GM23338 (cell line): ENCODE results near the gene PRR19. TPM values are rescaled to one million over a fixed set of nuclear protein-coding genes. Genes with fewer than 3 reads are reported as not detected.

ENCODE experiments used
- ATAC-seq: fragments of 200-7000 bp; cut with Tn5 transposase; 3 replicates; pipeline ENCODE4 v1.9.1; 2020
- DNase-seq: peaks from one replicate; pipeline ENCODE4 v3.0.0-alpha.2; 2015; ENCODE audit warnings: low spot score
- H2AFZ ChIP-seq: fragments of 200-600 bp; sonication (generic); 2 replicates; pipeline ENCODE4 v1.8.0; 2016; ENCODE audit warnings: antibody characterized with exemption, mild to moderate bottlenecking, moderate library complexity
- H3F3A ChIP-seq: fragments of 200-600 bp; sonication (generic); replicated peaks from 2 replicates; pipeline ENCODE4 v1.8.0; 2017; ENCODE audit warnings: antibody characterized with exemption, mixed run types, low read depth
- H3K27ac ChIP-seq: fragments of 200-600 bp; sonication (generic); 2 replicates; pipeline ENCODE4 v1.6.1; 2016; ENCODE audit warnings: low read depth
- H3K27me3 ChIP-seq: fragments of 200-600 bp; sonication (generic); 2 replicates; pipeline ENCODE4 v1.8.0; 2016; ENCODE audit warnings: mild to moderate bottlenecking, mixed run types, moderate library complexity; ENCODE audit not compliant: insufficient read depth
- H3K36me3 ChIP-seq: fragments of 200-600 bp; sonication (generic); 2 replicates; pipeline ENCODE4 v1.8.0; 2016; ENCODE audit warnings: mild to moderate bottlenecking; ENCODE audit not compliant: insufficient read depth
- H3K4me1 ChIP-seq: fragments of 200-600 bp; sonication (generic); 2 replicates; pipeline ENCODE4 v1.8.0; 2016; ENCODE audit warnings: mild to moderate bottlenecking, moderate library complexity; ENCODE audit not compliant: insufficient read depth
- H3K4me2 ChIP-seq: fragments of 200-600 bp; sonication (generic); 2 replicates; pipeline ENCODE4 v1.7.1; 2017; ENCODE audit warnings: mixed run types
- H3K4me3 ChIP-seq: fragments of 200-600 bp; sonication (generic); 2 replicates; pipeline ENCODE4 v1.6.1; 2016; ENCODE audit warnings: mixed run types
- H3K79me2 ChIP-seq: fragments of 200-600 bp; sonication (generic); replicated peaks from 2 replicates; pipeline ENCODE4 v1.8.0; 2017; ENCODE audit warnings: mild to moderate bottlenecking; ENCODE audit not compliant: insufficient read depth
- H3K9me2 ChIP-seq: fragments of 200-600 bp; sonication (generic); 2 replicates; pipeline ENCODE4 v1.8.0; 2017; ENCODE audit not compliant: insufficient read depth
- H4K20me1 ChIP-seq: fragments of 200-600 bp; sonication (generic); replicated peaks from 2 replicates; pipeline ENCODE4 v1.8.0; 2017; ENCODE audit warnings: mild to moderate bottlenecking; ENCODE audit not compliant: insufficient read depth
- H3K27ac Mint-ChIP-seq: 2 replicates; pipeline ENCODE4 v1.8.0; 2020; ENCODE audit warnings: inconsistent platforms, mild to moderate bottlenecking, moderate library complexity, mixed read lengths
- H3K27me3 Mint-ChIP-seq: 3 replicates; pipeline ENCODE4 v1.8.0; 2022; ENCODE audit warnings: low read depth, mild to moderate bottlenecking, moderate library complexity, mixed read lengths, inconsistent platforms; ENCODE audit not compliant: insufficient read depth, poor library complexity
- H3K36me3 Mint-ChIP-seq: 3 replicates; pipeline ENCODE4 v1.8.0; 2021; ENCODE audit warnings: low read depth, mild to moderate bottlenecking, inconsistent platforms, moderate library complexity, mixed read lengths
- H3K4me1 Mint-ChIP-seq: 3 replicates; pipeline ENCODE4 v1.8.0; 2020; ENCODE audit warnings: mild to moderate bottlenecking, inconsistent platforms, mixed read lengths
- H3K4me3 Mint-ChIP-seq: 3 replicates; pipeline ENCODE4 v1.8.0; 2021; ENCODE audit warnings: moderate library complexity, mild to moderate bottlenecking, inconsistent platforms, mixed read lengths
- H3K9me3 Mint-ChIP-seq: 3 replicates; pipeline ENCODE4 v1.8.0; 2020; ENCODE audit warnings: moderate library complexity, mild to moderate bottlenecking, inconsistent platforms, mixed read lengths
- CREB1 ChIP-seq: fragments of 250-450 bp; sonication (Bioruptor Pico); IDR thresholded peaks from 2 replicates; pipeline ENCODE4 v1.5.0; 2020; ENCODE audit warnings: low read depth, mild to moderate bottlenecking, moderate library complexity
- ETS1 ChIP-seq: IDR thresholded peaks from 2 replicates; pipeline ENCODE4 v1.6.1; 2016; ENCODE audit warnings: antibody characterized with exemption
- JUNB ChIP-seq: IDR thresholded peaks from one replicate; pipeline ENCODE4 v1.6.1; 2016; ENCODE audit warnings: antibody characterized with exemption; ENCODE audit not compliant: unreplicated experiment
- STAT1 ChIP-seq: IDR thresholded peaks from one replicate; pipeline ENCODE4 v1.6.1; 2016; ENCODE audit warnings: antibody characterized with exemption; ENCODE audit not compliant: unreplicated experiment
- polyA plus RNA-seq: library from polyadenylated mRNA; unstranded; fragments of >200 nt; fragmentation: Nextera tagmentation; extraction: Ambion mirVana; gene quantifications from 2 replicates; pipeline ENCODE4 v1.2.1, GENCODE V29; 2016
- total RNA-seq: library from RNA; depleted of rRNA; stranded (reverse); fragments of >200 nt; shearing (Covaris generic); gene quantifications from 2 replicates; pipeline ENCODE4 v1.2.3, GENCODE V29; 2014

PRR19 gene
- total and polyA plus RNA-seq, 2 experiments from 2014 or later = 3.6 to 4.1 TPM

GRCh38 chr19:42252365-42253244 lies 49.3 kb upstream of the PRR19 start:
- peaks cover 34% of the 10 kb centered on the region for H3K27me3 Mint-ChIP-seq
- H3K27ac ChIP-seq = peak overlapping the region; percentile 92
- no peaks in the 10 kb centered on the region; the same call in 1 of the 3 replicates for H3K9me3 Mint-ChIP-seq
- H2AFZ ChIP-seq = no peak overlapping the region
- H3K36me3 Mint-ChIP-seq = peaks cover 10% of the 10 kb centered on the region; the same call in 2 of the 3 replicates
- no peaks in the 10 kb centered on the region for H3K9me2 ChIP-seq
- DNase-seq (peak; percentile 42), ATAC-seq (no peak)
- H3K36me3 ChIP-seq = no peaks in the 10 kb centered on the region
- H3K4me3 Mint-ChIP-seq = peak overlapping the region; percentile 88
- H3K27ac Mint-ChIP-seq = peak overlapping the region; percentile 94
- H3K79me2 ChIP-seq = peaks cover 38% of the 10 kb centered on the region
- peaks cover 35% of the 10 kb centered on the region for H3K4me1 Mint-ChIP-seq
- no peaks in the 10 kb centered on the region; the same call in 1 of the 2 replicates for H4K20me1 ChIP-seq
- H3K4me1 ChIP-seq = peaks cover 27% of the 10 kb centered on the region
- H3K27me3 ChIP-seq = peaks cover 15% of the 10 kb centered on the region
- H3K4me3 ChIP-seq = peak overlapping the region; percentile 96
- H3F3A ChIP-seq = peaks cover 17% of the 10 kb centered on the region
- no peak for TF ChIP-seq STAT1
- TF ChIP-seq CREB1 (CRISPR knock-in tag) = peak; percentile 47; the same call in 1 of the 2 replicates
- H3K4me2 ChIP-seq = peak overlapping the region; percentile 96

- DNase-seq (peak; percentile 79), ATAC-seq (peak; percentile 13)
These were observed 48.5 kb upstream of the PRR19 start for GRCh38 chr19:42253245-42254088.

More at GRCh38 chr19:42253245-42254088, 48.5 kb upstream of the PRR19 start:
- peaks cover 38% of the 10 kb centered on the region for H3K79me2 ChIP-seq
- H3K36me3 ChIP-seq = no peaks in the 10 kb centered on the region
- H4K20me1 ChIP-seq = no peaks in the 10 kb centered on the region; the same call in 1 of the 2 replicates
- no peaks in the 10 kb centered on the region for H3K9me2 ChIP-seq
- Mint-ChIP-seq H3K27me3 (peaks cover 38% of the 10 kb centered on the region), H3K9me3 (no peaks in the 10 kb centered on the region; the same call in 1 of the 3 replicates), H3K36me3 (peaks cover 10% of the 10 kb centered on the region; the same call in 2 of the 3 replicates), H3K4me3 (peak overlapping the region; percentile 88), H3K27ac (peak overlapping the region; percentile 94), H3K4me1 (peaks cover 35% of the 10 kb centered on the region)
- H3K4me1 ChIP-seq = peaks cover 27% of the 10 kb centered on the region
- peak overlapping the region; percentile 96 for H3K4me2 ChIP-seq
- H3K27me3 ChIP-seq = peaks cover 17% of the 10 kb centered on the region
- peak overlapping the region; percentile 98 for H3K27ac ChIP-seq
- H2AFZ ChIP-seq = no peak overlapping the region
- H3F3A ChIP-seq = peaks cover 17% of the 10 kb centered on the region
- no peak for TF ChIP-seq JUNB
- 0 out of 2 replicates have a peak, but pooled peaks have one; percentile 30 for TF ChIP-seq ETS1
- TF ChIP-seq CREB1 (CRISPR knock-in tag) = no peak
- peak overlapping the region; percentile 96 for H3K4me3 ChIP-seq
